ENCODE measurements around the gene UPK3BL1.
"Not testable (repeated sequence)": the region's sequence is repeated elsewhere in the genome, so short reads cannot be mapped to it uniquely, and the experiment has no call there.

The UPK3BL1 gene

DNA sequence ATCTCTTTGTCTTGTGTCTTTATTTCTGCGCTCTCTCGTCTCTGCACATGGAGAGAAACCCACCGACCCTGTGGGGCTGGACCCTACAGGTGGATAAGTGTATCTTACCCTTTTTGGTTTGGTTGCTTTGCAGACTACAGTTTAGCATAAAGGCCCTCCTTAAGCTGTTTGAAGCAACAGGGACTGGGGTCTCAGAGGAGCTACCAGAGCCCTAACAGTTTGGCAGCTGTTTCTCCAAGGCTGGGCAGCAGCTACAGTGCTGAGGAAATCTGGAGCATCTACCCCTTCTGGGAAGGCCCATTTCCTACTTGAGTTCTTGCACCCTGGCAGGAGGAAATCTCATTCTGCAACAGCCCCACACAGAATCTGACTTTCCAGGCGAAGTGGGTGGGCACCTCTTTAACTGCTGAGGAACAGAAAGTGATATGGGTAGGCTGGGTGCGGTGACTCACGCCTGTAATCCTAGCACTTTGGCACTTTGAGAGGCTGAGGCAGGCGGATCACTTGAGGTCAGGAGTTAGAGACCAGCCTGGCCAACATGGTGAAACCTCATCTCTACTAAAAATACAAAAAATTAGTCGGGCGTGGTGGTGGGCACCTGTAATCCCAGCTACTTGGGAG, 31.0 kb upstream of the UPK3BL1 start:
- not testable (repeated sequence) for H3K9me2 ChIP-seq (replicated peaks; ENCODE audit: insufficient read depth, low read length); H3K4me1 ChIP-seq (ENCODE audit: low read length); H3K79me2 ChIP-seq (ENCODE audit: low read length); H3K9me3 ChIP-seq (replicated peaks; ENCODE audit: insufficient read depth, low read length); H3K4me2 ChIP-seq (ENCODE audit: low read depth, low read length); H3K27ac ChIP-seq (ENCODE audit: low read length); DNase-seq; H2AFZ ChIP-seq (ENCODE audit: low read length); H3K4me3 ChIP-seq (ENCODE audit: low read length); H3K9ac ChIP-seq (ENCODE audit: low read length); H4K20me1 ChIP-seq (ENCODE audit: insufficient read depth, low read length); H3K36me3 ChIP-seq (replicated peaks; ENCODE audit: insufficient read depth, low read length); H3F3A ChIP-seq (ENCODE audit: insufficient read depth, low read length); H3K27me3 ChIP-seq (replicated peaks; ENCODE audit: insufficient read depth, low read length)

DNA sequence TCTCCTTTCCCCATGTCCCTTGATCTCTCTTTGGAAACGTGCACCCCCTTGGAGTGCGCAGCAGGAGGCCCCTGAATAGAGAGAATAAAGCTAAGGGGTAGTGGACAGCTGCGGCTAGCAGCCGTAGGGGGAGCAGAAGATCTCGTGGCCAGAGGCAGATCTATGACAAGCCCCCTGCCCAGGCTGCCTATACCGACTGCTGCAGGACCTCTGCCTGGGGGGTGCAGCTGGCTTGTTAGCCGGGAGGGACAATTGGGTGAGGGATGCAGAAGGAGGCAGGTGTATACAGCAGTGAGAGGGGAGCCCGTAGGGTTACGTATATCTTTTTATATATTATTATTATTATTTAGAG, 29.3 kb upstream of the UPK3BL1 start:
- not testable (repeated sequence) for H3K4me2 ChIP-seq (ENCODE audit: low read depth, low read length); H3K27ac ChIP-seq (ENCODE audit: low read length); H2AFZ ChIP-seq (ENCODE audit: low read length); H4K20me1 ChIP-seq (ENCODE audit: insufficient read depth, low read length); H3K9me3 ChIP-seq (replicated peaks; ENCODE audit: insufficient read depth, low read length); H3K9me2 ChIP-seq (replicated peaks; ENCODE audit: insufficient read depth, low read length); H3K4me1 ChIP-seq (ENCODE audit: low read length); H3K36me3 ChIP-seq (replicated peaks; ENCODE audit: insufficient read depth, low read length); H3F3A ChIP-seq (ENCODE audit: insufficient read depth, low read length); H3K79me2 ChIP-seq (ENCODE audit: low read length); H3K27me3 ChIP-seq (replicated peaks; ENCODE audit: insufficient read depth, low read length); DNase-seq; H3K9ac ChIP-seq (ENCODE audit: low read length); H3K4me3 ChIP-seq (ENCODE audit: low read length)

DNA sequence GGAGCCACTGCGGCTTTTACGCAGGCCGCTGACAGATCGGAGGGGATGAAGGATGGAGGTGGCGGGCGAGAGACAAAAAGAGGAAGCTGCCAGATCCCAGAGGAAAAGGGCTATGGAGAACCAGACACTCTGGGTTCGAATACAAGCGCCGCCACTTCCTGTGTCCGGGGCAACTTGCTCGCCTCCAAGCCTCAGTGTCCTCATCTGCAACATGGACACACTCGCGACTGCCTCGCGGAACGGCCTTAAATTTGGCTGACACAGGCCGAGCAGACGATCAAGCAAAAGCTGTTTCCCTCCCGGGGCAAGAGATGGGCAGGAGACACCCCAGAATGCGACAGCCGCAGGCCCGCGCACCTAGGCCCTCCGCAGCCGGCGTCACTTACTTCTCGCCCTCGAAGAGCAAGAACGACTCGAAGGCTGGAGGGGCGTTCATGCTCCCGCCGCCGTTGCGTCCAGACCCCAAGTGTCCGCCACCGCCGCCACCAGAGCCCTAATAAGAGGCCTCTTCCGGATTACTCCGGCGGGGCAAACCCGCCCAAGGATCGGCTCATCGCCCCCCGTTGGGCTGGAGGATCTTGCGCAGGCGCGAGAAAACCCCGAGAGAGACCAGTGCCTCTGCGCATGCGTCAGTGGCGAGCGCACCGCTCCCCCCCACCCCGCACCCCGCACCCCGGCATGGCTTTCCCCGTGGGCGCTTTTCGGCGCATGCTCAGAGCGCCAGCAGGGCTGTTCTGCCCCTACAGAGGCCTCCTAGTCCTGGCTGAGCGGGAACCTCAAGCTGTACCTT, 28.8 kb upstream of the UPK3BL1 start, which contains the start of gene POLR2J2:
POLR2J2 (minus strand) TSS at position 498 of the 790 bp plus-strand sequence; CDS start at position 436, 62 bp downstream.
- H2AFZ ChIP-seq (ENCODE audit: low read length); H3K36me3 ChIP-seq (replicated peaks; ENCODE audit: insufficient read depth, low read length); H3K27ac ChIP-seq (ENCODE audit: low read length); H3K9ac ChIP-seq (ENCODE audit: low read length); H3K4me2 ChIP-seq (ENCODE audit: low read depth, low read length); H3K27me3 ChIP-seq (replicated peaks; ENCODE audit: insufficient read depth, low read length); H3F3A ChIP-seq (ENCODE audit: insufficient read depth, low read length); H3K9me3 ChIP-seq (replicated peaks; ENCODE audit: insufficient read depth, low read length); H4K20me1 ChIP-seq (ENCODE audit: insufficient read depth, low read length); H3K9me2 ChIP-seq (replicated peaks; ENCODE audit: insufficient read depth, low read length); H3K4me1 ChIP-seq (ENCODE audit: low read length); H3K79me2 ChIP-seq (ENCODE audit: low read length); H3K4me3 ChIP-seq (ENCODE audit: low read length): not testable (repeated sequence)
- DNase-seq, result peak; percentile 69

DNA sequence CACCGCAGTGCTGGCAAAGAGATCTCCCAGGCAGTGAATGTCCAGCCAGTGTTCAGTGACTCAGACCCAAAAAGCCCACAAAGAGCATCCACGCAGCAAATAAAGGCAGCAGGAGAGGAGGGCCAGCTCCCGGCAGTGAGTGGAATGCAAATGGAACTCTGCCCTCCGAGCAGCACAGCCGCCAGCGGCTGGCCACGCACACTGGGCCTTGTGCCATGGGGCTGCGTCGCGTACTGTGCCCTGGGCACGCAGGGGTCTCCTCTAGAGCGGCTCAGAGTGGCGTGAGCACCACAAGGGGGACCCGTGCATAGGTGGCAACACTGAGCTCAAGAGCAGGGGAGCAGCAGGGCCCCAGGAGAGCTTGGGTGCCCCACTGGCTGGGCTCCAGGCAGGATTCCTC, 24.9 kb upstream of the UPK3BL1 start:
- not testable (repeated sequence) for H3K4me2 ChIP-seq (ENCODE audit: low read depth, low read length); H2AFZ ChIP-seq (ENCODE audit: low read length); H3F3A ChIP-seq (ENCODE audit: insufficient read depth, low read length); H3K36me3 ChIP-seq (replicated peaks; ENCODE audit: insufficient read depth, low read length); H4K20me1 ChIP-seq (ENCODE audit: insufficient read depth, low read length); H3K9me3 ChIP-seq (replicated peaks; ENCODE audit: insufficient read depth, low read length); H3K9ac ChIP-seq (ENCODE audit: low read length); DNase-seq; H3K27me3 ChIP-seq (replicated peaks; ENCODE audit: insufficient read depth, low read length); H3K27ac ChIP-seq (ENCODE audit: low read length); H3K4me1 ChIP-seq (ENCODE audit: low read length); H3K9me2 ChIP-seq (replicated peaks; ENCODE audit: insufficient read depth, low read length); H3K4me3 ChIP-seq (ENCODE audit: low read length); H3K79me2 ChIP-seq (ENCODE audit: low read length)

DNA sequence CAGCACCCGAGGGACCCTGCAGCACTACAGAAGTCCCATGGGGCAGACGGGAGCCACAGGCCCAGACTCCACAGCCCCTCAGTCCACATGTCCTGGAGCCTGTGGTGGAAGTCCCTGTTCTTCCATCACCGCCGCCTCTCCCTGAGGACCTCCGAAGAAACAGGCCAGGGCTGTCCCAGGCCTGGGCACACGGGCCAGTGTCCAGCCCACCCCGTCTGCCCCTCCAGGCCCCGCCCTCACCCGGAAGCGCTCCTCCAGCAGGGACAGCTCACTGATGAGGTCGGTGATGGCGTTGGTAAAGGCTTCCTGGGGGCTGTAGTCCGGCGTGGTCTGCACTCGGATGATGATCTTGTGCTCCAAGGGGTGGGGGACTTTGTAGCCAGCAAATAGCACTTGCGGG, 24.3 kb upstream of the UPK3BL1 start:
- H2AFZ ChIP-seq (ENCODE audit: low read length); H4K20me1 ChIP-seq (ENCODE audit: insufficient read depth, low read length); H3K79me2 ChIP-seq (ENCODE audit: low read length); H3K4me1 ChIP-seq (ENCODE audit: low read length); H3K9me3 ChIP-seq (replicated peaks; ENCODE audit: insufficient read depth, low read length); H3F3A ChIP-seq (ENCODE audit: insufficient read depth, low read length); H3K4me3 ChIP-seq (ENCODE audit: low read length); H3K9me2 ChIP-seq (replicated peaks; ENCODE audit: insufficient read depth, low read length); H3K27ac ChIP-seq (ENCODE audit: low read length); H3K4me2 ChIP-seq (ENCODE audit: low read depth, low read length); H3K27me3 ChIP-seq (replicated peaks; ENCODE audit: insufficient read depth, low read length); H3K9ac ChIP-seq (ENCODE audit: low read length); DNase-seq; H3K36me3 ChIP-seq (replicated peaks; ENCODE audit: insufficient read depth, low read length): not testable (repeated sequence)

DNA sequence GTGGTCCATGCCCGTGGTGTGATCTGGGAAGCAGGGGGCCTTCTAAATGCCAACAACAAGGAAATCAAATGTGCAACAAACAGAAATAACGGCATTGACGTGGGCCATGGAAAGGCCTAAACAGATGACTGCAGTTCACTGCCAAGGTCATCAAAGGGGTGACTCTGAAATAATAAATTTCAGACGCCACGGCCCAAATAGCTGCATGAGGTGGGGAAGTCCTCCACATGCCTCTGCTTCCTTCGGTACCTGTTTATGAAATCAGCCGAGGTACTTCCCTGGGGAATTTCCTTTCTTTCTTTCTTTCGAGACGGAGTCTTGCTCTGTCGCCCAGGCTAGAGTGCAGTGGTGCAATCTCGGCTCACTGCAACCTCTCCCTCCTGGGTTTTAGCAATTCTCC, 22.2 kb upstream of the UPK3BL1 start:
- H3F3A ChIP-seq (ENCODE audit: insufficient read depth, low read length); H3K79me2 ChIP-seq (ENCODE audit: low read length); H4K20me1 ChIP-seq (ENCODE audit: insufficient read depth, low read length); H3K36me3 ChIP-seq (replicated peaks; ENCODE audit: insufficient read depth, low read length); H2AFZ ChIP-seq (ENCODE audit: low read length); H3K9me2 ChIP-seq (replicated peaks; ENCODE audit: insufficient read depth, low read length); H3K4me1 ChIP-seq (ENCODE audit: low read length); H3K4me2 ChIP-seq (ENCODE audit: low read depth, low read length); DNase-seq; H3K27me3 ChIP-seq (replicated peaks; ENCODE audit: insufficient read depth, low read length); H3K9me3 ChIP-seq (replicated peaks; ENCODE audit: insufficient read depth, low read length); H3K4me3 ChIP-seq (ENCODE audit: low read length); H3K27ac ChIP-seq (ENCODE audit: low read length); H3K9ac ChIP-seq (ENCODE audit: low read length): not testable (repeated sequence)

DNA sequence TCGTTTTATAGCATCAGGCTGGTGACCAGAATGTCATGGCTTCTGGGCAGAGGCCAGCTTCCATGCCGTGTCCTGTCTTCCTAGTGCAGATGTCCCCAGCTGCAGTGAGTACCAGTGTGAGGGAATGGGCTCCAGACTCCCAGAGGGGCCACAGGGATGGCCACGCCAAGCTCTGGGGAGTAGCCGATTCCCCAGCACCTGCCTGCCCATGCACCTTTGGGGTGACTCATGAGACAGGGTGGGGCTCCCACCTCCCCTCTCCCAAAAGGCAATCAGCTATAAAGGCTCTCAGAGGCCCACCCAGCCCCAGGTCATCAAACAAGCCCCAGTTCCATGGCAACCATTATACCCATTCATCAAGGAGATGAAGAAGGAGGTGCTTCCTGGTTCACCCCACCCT, 7.3 kb upstream of the UPK3BL1 start, which contains the start of gene SPDYE2B:
SPDYE2B (plus strand) TSS at position 396 of the 400 bp plus-strand sequence. CDS start 2,030 bp downstream, outside the sequence.
- H3K4me3 ChIP-seq (ENCODE audit: low read length); H3K27ac ChIP-seq (ENCODE audit: low read length); H3K9ac ChIP-seq (ENCODE audit: low read length); H4K20me1 ChIP-seq (ENCODE audit: insufficient read depth, low read length); H3K4me2 ChIP-seq (ENCODE audit: low read depth, low read length); H3K79me2 ChIP-seq (ENCODE audit: low read length); H3K36me3 ChIP-seq (replicated peaks; ENCODE audit: insufficient read depth, low read length); DNase-seq; H3K4me1 ChIP-seq (ENCODE audit: low read length); H3F3A ChIP-seq (ENCODE audit: insufficient read depth, low read length); H2AFZ ChIP-seq (ENCODE audit: low read length); H3K9me3 ChIP-seq (replicated peaks; ENCODE audit: insufficient read depth, low read length); H3K9me2 ChIP-seq (replicated peaks; ENCODE audit: insufficient read depth, low read length); H3K27me3 ChIP-seq (replicated peaks; ENCODE audit: insufficient read depth, low read length): not testable (repeated sequence)

DNA sequence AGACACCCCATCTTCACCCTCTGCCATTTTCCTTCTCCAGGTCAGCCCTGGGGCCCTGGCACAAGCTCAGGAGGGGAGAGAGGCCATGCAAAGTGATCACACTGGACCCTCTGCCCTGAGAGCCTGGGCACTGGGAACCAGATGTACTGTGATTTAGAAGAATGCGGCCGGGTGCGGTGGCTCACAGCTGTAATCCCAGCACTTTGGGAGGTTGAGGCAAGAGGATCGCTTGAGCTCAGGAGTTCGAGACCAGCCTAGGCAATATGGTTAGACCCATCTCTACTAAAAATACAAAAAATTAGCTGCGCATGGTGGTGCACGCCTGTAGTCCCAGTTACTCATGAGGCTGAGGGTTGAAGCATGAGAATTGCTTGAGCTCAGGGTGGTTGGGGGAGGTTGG, 5.2 kb upstream of the UPK3BL1 start:
- H3K79me2 ChIP-seq (ENCODE audit: low read length); DNase-seq; H3K9ac ChIP-seq (ENCODE audit: low read length); H3K9me2 ChIP-seq (replicated peaks; ENCODE audit: insufficient read depth, low read length); H4K20me1 ChIP-seq (ENCODE audit: insufficient read depth, low read length); H3K9me3 ChIP-seq (replicated peaks; ENCODE audit: insufficient read depth, low read length); H3K4me2 ChIP-seq (ENCODE audit: low read depth, low read length); H3K4me3 ChIP-seq (ENCODE audit: low read length); H3K36me3 ChIP-seq (replicated peaks; ENCODE audit: insufficient read depth, low read length); H2AFZ ChIP-seq (ENCODE audit: low read length); H3K27ac ChIP-seq (ENCODE audit: low read length); H3K4me1 ChIP-seq (ENCODE audit: low read length); H3K27me3 ChIP-seq (replicated peaks; ENCODE audit: insufficient read depth, low read length); H3F3A ChIP-seq (ENCODE audit: insufficient read depth, low read length): not testable (repeated sequence)
